Glomerular endothelial cell (primary cell): ENCODE measurements around the gene GCM1. TPM values are rescaled to one million over a fixed set of nuclear protein-coding genes. Genes with fewer than 3 reads are reported as not detected.
"Not testable (repeated sequence)": the region's sequence is repeated elsewhere in the genome, so short reads cannot be mapped to it uniquely, and the experiment has no call there.

ENCODE experiments used
- DNase-seq: peaks from one replicate; pipeline ENCODE4 v3.0.0-alpha.2; 2011; ENCODE audit warnings: low read depth, low spot score; ENCODE audit errors: extremely low read depth
- total RNA-seq: library from RNA; depleted of rRNA; stranded (reverse); fragments of >200 nt; gene quantifications from 2 replicates; pipeline ENCODE4 v1.2.3, GENCODE V29; 2015

GCM1 gene, protein sequence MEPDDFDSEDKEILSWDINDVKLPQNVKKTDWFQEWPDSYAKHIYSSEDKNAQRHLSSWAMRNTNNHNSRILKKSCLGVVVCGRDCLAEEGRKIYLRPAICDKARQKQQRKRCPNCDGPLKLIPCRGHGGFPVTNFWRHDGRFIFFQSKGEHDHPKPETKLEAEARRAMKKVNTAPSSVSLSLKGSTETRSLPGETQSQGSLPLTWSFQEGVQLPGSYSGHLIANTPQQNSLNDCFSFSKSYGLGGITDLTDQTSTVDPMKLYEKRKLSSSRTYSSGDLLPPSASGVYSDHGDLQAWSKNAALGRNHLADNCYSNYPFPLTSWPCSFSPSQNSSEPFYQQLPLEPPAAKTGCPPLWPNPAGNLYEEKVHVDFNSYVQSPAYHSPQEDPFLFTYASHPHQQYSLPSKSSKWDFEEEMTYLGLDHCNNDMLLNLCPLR
- not detected in 2 replicates for total RNA-seq

DNA sequence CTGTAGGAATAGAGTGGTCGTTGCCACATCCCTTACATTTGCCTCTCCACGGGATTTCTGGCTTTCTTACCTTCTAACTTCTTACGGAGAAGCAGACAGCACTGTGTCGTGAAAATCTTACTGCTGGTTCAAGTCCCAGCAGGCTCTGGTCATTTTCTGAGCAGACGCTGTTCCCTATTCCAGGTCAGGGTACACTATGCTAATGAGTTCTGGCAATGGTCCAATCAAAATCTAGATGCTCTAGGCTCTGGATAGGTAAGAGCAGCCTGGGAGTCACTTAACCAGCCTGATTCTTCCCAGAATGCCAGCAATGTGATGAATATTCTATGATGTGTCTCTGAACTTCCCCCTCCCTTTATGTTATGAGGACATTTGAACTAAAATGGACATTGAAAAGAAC, at the start of gene GCM1:
Gene GCM1 (minus strand): TSS at position 158 of the 400 bp plus-strand sequence. CDS start 3,209 bp downstream, outside the sequence.
- no peak for DNase-seq

DNA sequence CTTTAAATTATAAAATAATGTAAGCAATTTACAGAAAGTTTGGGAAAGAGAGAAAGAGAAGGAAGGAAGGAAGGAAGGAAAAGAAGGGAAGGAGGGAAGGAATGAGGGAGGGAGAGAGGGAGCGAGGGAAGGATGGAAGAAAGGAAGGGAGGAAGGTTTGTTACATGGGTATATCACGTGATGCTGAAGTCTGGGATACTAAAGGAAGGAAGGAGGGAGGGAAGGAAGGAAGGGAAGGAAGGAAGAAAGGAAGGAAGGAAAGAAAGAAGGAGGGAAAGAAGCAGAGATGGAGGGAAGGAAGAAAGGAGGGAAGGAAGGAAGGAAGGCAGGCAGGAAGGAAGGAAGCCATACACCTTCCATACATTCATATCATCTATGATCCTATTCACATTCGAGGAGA, 48.9 kb upstream of the GCM1 start:
- no peak for DNase-seq

DNA sequence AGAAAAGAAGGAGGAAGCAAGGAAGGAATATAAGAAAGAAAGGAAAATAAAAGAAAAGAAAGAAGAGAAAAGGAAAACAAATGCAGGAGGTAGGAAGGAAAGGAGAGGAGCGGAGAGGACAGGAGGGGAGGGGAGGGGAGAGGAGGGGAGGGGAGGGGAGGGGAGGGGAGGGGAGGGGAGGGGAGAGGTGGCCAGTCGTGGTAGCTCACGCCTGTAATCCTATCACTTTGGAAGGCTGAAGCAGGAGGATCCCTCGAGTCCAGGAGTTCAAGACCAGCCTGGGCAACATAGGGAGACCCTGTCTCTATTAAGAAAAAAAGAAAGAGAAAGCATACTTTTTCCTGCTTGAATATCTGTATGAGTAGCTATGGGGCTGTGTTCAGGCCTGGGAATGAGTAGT, 46.4 kb upstream of the GCM1 start:
- no peak for DNase-seq

GRCh38 chr6:53192682-53193188, 44.1 kb upstream of the GCM1 start:
- DNase-seq = no peak

- no peak for DNase-seq
Measured at GRCh38 chr6:53189554-53189953, 40.9 kb upstream of the GCM1 start.

GRCh38 chr6:53188833-53189232, 40.2 kb upstream of the GCM1 start:
- no peak for DNase-seq

DNA sequence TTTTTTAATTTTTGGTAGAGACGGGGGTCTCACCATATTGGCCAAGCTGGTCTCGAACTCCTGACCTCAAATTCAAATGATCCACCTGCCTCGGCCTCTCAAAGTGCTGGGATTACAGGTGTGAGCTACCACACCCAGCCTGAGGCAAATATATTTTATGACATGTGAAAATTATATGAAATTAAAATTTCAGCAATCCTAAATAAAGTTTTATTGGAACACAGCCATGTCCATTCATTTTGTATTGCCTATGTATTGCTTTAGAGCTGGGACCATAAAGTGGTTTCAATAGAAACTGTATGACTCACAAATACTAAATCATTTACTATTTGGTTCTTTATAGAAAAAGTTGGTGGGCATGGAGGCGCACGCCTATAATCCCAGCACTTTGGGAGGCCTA, 32.0 kb upstream of the GCM1 start:
- no peak for DNase-seq

DNA sequence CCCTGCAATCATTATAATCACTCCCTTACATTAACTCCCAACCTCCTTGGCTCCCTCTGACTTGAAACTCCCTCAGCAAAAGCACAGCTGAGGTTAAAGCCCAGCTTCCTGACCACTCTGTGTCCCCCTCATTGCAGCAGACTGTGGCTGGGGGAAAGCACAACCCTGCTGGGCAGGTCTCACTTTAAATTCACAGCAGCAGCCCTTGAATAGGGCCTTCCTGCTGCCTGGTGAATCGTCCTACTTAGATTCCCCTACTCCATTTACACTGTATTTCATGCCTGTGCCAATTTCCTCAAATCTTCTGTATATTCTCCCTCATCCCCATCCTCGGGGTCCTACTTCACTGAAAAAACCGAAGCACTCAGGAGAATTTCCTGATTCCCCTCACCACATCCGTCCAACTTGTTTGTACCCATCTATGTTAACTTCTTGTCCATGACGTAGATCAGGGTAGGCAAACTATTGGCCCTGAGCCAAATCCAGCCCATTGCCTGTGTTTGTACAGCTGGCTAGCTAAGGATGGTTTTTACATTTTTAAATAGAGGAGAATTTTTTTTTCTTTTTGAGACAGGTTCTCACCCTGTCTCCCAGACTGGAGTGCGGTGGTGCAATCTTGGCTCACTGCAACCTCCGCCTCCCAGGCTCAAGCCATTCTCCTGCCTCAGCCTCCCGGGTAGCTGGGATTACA, 31.5 kb upstream of the GCM1 start:
- peak; percentile 71 for DNase-seq

GRCh38 chr6:53178837-53179432, 30.3 kb upstream of the GCM1 start:
- DNase-seq = no peak

DNA sequence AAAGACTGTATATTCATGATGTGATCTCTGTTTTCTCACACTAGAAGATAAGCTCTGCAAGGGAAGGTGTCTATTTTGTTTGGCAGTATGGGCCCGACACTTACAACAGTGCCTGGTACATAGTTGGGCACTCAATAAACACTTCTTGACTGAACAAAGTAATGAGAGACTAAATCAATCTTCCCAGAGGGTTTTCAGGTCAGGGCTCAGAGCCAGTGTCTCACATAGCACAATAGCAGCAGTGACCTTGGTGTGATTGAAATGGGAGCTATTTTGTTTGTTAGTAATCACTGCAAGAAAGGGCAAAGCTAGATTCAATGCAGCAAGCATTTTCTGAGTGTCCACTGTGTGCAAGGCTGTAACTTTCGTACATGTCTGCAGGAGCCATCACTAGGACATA, 26.4 kb upstream of the GCM1 start:
- no peak for DNase-seq

GRCh38 chr6:53172468-53172803, 23.8 kb upstream of the GCM1 start:
- no peak for DNase-seq

DNA sequence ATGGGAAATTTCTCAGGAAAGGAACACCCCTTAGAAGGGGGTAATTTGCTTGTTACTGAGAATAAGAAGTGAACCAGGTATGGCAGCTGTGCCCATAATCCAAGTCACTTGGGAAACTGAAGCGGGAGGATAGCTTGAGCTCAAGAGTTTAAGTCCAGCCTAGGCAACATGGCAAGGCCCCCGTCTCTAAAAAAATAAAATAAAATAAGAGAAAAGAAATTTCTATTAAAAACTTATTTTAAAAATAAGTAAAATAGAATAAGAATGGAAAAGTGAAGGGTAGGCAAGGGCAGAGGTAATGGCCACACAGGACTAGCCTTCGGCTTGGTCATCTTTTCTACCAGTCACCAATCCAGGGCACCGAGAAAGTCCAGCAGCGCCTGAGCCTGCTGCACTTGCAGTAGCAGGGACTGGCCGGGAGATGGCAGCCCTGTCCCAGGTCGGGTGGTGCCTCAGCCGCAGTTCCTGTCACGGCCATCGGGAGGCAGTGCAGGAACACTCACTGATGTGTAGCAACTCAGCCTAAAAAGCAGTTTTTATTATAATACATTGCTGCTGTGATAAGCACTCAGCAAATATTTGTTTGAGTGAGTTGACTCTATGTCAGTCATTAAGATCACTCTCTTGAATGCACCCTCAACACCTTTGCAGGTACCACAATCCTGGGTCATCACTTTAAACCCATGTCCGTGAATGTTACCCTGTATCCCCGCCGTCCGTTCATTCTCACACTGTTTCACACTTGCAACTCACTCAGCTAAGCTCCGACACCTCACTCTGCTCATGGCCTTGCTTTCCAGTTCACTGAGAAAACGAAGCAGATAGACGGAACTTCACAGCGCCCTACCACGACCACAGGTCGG, 23.2 kb upstream of the GCM1 start:
- DNase-seq = peak; percentile 23

DNA sequence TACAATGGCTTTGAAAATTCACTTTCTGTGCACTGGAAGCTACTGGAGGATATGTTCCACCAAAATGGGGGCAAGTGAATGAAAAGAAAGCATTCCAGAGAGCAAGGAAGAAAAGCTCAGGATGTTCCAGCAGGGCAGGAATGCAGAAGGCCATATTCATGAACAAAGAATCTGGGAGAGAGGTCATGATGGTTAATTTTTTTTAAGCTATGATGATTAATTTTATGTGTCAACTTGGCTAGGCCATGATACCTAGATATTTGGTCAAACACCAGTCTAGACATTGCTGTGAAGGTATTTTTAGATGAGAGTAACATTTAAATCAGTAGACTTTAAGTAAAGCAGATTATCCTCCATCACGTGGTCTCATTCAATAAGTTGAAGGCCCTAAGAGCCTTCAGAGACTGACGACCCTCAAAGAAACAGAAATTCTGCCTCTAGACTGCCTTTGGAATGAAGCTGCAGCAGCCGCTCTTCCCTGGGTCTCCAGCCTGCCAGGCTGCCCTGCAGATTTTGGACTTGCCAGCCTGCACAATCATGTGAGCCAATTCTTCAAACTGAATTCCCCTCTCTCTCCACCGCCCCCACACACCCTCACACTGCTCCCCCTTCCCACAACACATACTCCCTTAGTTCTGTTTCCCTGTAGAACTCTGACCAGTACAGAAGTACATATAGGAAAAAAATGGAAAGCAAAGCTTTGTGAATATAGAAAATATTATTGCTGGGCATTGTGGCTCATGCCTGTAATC, 20.1 kb upstream of the GCM1 start:
- DNase-seq = no peak

DNA sequence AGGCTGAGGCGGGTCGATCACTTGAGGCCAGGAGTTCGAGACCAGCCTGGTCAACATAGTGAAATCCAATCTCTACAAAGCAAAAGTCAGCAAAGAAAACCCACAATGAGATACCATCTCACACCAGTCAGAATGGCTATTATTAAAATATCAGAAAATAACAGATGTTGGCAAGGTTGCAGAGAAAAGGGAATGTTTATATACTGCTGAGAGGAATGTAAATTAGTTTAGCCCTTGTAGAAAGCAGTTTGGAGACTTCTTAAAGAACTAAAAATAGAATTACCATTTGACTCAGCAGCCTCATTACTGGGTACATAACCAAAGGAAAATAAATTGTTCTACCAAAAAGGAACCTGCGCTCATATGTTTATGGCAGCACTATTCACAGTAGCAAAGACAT, 16.7 kb upstream of the GCM1 start:
- no peak for DNase-seq

GRCh38 chr6:53162606-53163005, 14.0 kb upstream of the GCM1 start:
- DNase-seq = no peak

- no peak for DNase-seq
Measured at GRCh38 chr6:53161481-53162009, 12.9 kb upstream of the GCM1 start.

GRCh38 chr6:53159558-53159957, 10.9 kb upstream of the GCM1 start:
- DNase-seq = no peak

GRCh38 chr6:53158076-53158475, 9.4 kb upstream of the GCM1 start:
- DNase-seq = not testable (repeated sequence)

DNA sequence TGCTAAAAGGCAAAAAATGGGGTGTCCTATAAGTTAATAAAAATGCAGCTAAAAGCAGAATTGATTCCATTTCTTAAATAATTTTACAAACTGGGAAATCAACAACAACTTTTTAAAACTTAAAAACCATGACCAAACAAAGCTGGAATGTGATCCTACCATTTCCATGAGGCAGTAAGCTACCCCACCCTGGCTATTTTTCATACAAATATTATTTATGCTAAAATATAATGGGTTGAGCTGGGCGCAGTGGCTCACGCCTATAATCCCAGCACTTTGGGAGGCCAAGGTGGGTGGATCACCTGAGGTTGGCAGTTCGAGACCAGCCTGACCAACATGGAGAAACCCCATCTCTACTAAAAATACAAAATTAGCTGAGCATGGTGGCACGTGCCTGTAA, 6.6 kb upstream of the GCM1 start:
- not testable (repeated sequence) for DNase-seq

DNA sequence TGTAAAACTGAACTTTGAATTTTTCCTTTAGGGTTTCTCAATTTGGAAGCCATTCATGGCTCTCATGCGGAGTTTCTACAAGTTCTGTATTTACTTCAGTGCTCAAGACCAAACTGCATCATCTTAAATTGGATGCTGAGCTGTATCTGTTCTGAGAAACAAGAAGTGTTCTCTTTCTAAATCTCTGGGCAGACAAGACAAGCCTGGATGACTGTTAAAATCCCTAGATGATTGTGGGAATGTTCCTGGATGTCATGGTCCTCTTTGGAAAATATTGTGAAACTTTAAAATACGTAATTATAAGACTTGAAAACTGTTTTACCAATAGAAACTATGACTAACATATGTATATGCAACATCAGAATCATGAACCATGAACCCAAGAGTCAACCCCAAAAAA, 6.2 kb upstream of the GCM1 start:
- DNase-seq = no peak
